ENCODE results near the gene HSPA12B.

GRCh38 chr20:3755269-3755668 lies 22.8 kb downstream of the HSPA12B start:
- no peak for TF ChIP-seq ZNF8 (CRISPR knock-in tag; IDR thresholded peaks at IDR 0.05)
- TF ChIP-seq OSR1 (CRISPR knock-in tag; IDR thresholded peaks at IDR 0.05), result no peak
- no peak for TF ChIP-seq RARB (CRISPR knock-in tag; IDR thresholded peaks at IDR 0.05)
- TF ChIP-seq GLIS3 (CRISPR knock-in tag; IDR thresholded peaks at IDR 0.05), result no peak
- no peak for TF ChIP-seq ZFP30 (CRISPR knock-in tag; IDR thresholded peaks at IDR 0.05)
- TF ChIP-seq CREB5 (CRISPR knock-in tag; IDR thresholded peaks at IDR 0.05; ENCODE audit: low read depth), result no peak
- no peak for TF ChIP-seq ZFP3 (CRISPR knock-in tag; IDR thresholded peaks at IDR 0.05)
- TF ChIP-seq PATZ1 (CRISPR knock-in tag; IDR thresholded peaks at IDR 0.05; ENCODE audit: borderline replicate concordance), result no peak
- TF ChIP-seq ZNF565 (CRISPR knock-in tag; conservative IDR thresholded peaks at IDR 0.05; ENCODE audit: low read depth), result no peak
- no peak for TF ChIP-seq CSRNP3 (CRISPR knock-in tag; IDR thresholded peaks at IDR 0.05)
- no peak for TF ChIP-seq TCF4 (CRISPR knock-in tag; IDR thresholded peaks at IDR 0.05; ENCODE audit: borderline replicate concordance)
- TF ChIP-seq ARNTL (CRISPR knock-in tag; IDR thresholded peaks at IDR 0.05; ENCODE audit: borderline replicate concordance, low read depth), result no peak
- no peak for TF ChIP-seq ISL1 (CRISPR knock-in tag; IDR thresholded peaks at IDR 0.05)
- no peak for TF ChIP-seq POU6F1 (CRISPR knock-in tag; IDR thresholded peaks at IDR 0.05; ENCODE audit: borderline replicate concordance, low read depth)

Data from SK-N-SH treated with all-trans-retinoic acid at 6 μM for 48 hours (cell line).